Mesothelial cell of epicardium (in vitro differentiated cells): ENCODE measurements around the gene ATP9A. TPM values are rescaled to one million over a fixed set of nuclear protein-coding genes. Genes with fewer than 3 reads are reported as not detected.
"Not testable (repeated sequence)": the region's sequence is repeated elsewhere in the genome, so short reads cannot be mapped to it uniquely, and the experiment has no call there.

ENCODE experiments used
- DNase-seq, 2 experiments: peaks; one replicate each; pipeline ENCODE4 v3.0.0; 2021; ENCODE audit warnings: low spot score in 2 of 2; ENCODE audit not compliant: unreplicated experiment in 2 of 2
- H3K27ac Mint-ChIP-seq: 2 replicates; pipeline ENCODE4 v1.8.0; 2021; ENCODE audit warnings: mixed read lengths
- H3K27me3 Mint-ChIP-seq: 2 replicates; pipeline ENCODE4 v1.8.0; 2021; ENCODE audit warnings: low read depth, mixed read lengths
- H3K36me3 Mint-ChIP-seq: 2 replicates; pipeline ENCODE4 v1.8.0; 2021; ENCODE audit warnings: mixed read lengths
- H3K4me1 Mint-ChIP-seq: 2 replicates; pipeline ENCODE4 v1.8.0; 2021; ENCODE audit warnings: mixed read lengths
- H3K4me3 Mint-ChIP-seq: 2 replicates; pipeline ENCODE4 v1.8.0; 2021; ENCODE audit warnings: mild to moderate bottlenecking, moderate library complexity, mixed read lengths
- H3K9me3 Mint-ChIP-seq: 2 replicates; pipeline ENCODE4 v1.8.0; 2021; ENCODE audit warnings: mixed read lengths
- CTCF ChIP-seq: fragments of 200-600 bp; sonication (generic); IDR thresholded peaks from one replicate; pipeline ENCODE4 v1.5.0; 2021; ENCODE audit warnings: antibody characterized with exemption; ENCODE audit not compliant: unreplicated experiment
- total RNA-seq: library from RNA; stranded (reverse); gene quantifications from 3 replicates; pipeline ENCODE4 v1.2.1, GENCODE V29; 2021

Gene ATP9A
- total RNA-seq, 1 donor from 2014 or later = 80.0 TPM

GRCh38 chr20:51571460-51571794 is 196.8 kb downstream of the ATP9A start:
- peaks cover 17% of the 10 kb centered on the region for H3K9me3 Mint-ChIP-seq
- H3K36me3 Mint-ChIP-seq = no peaks in the 10 kb centered on the region
- H3K27ac Mint-ChIP-seq = no peak overlapping the region
- DNase-seq = no peak
- H3K4me1 Mint-ChIP-seq = peaks cover 2% of the 10 kb centered on the region
- no peak for TF ChIP-seq CTCF
- H3K27me3 Mint-ChIP-seq = peaks cover 3% of the 10 kb centered on the region
- H3K4me3 Mint-ChIP-seq = no peak overlapping the region

GRCh38 chr20:51570739-51571459 is 197.3 kb downstream of the ATP9A start:
- Mint-ChIP-seq H3K4me3 (no peak overlapping the region), H3K27ac (no peak overlapping the region), H3K9me3 (peaks cover 17% of the 10 kb centered on the region), H3K27me3 (peaks cover 3% of the 10 kb centered on the region), H3K4me1 (peaks cover 2% of the 10 kb centered on the region), H3K36me3 (no peaks in the 10 kb centered on the region)
- TF ChIP-seq CTCF = no peak
- DNase-seq = no peak

- Mint-ChIP-seq H3K27me3 (peaks cover 4% of the 10 kb centered on the region), H3K9me3 (peaks cover 17% of the 10 kb centered on the region), H3K36me3 (no peaks in the 10 kb centered on the region), H3K27ac (no peak overlapping the region), H3K4me1 (peaks cover 2% of the 10 kb centered on the region), H3K4me3 (no peak overlapping the region)
- DNase-seq = no peak
- TF ChIP-seq CTCF = no peak
These were observed 198.1 kb downstream of the ATP9A start for GRCh38 chr20:51569815-51570738.

- not testable (repeated sequence) for DNase-seq, H3K4me1 Mint-ChIP-seq, H3K36me3 Mint-ChIP-seq, H3K4me3 Mint-ChIP-seq, H3K27ac Mint-ChIP-seq
- H3K27me3 Mint-ChIP-seq = peaks cover 12% of the 10 kb centered on the region
- H3K9me3 Mint-ChIP-seq = peaks cover 10% of the 10 kb centered on the region
These were observed 199.7 kb downstream of the ATP9A start for GRCh38 chr20:51568533-51568932.

GRCh38 chr20:51567622-51568021 is 200.6 kb downstream of the ATP9A start:
- DNase-seq = no peak
- peaks cover 10% of the 10 kb centered on the region for H3K9me3 Mint-ChIP-seq
- no peaks in the 10 kb centered on the region for H3K36me3 Mint-ChIP-seq
- H3K27ac Mint-ChIP-seq = no peak overlapping the region
- peaks cover 20% of the 10 kb centered on the region for H3K27me3 Mint-ChIP-seq
- peaks cover 14% of the 10 kb centered on the region for H3K4me1 Mint-ChIP-seq
- TF ChIP-seq CTCF = no peak
- no peak overlapping the region for H3K4me3 Mint-ChIP-seq

GRCh38 chr20:51566594-51566993 is 201.6 kb downstream of the ATP9A start:
- Mint-ChIP-seq H3K9me3 (peaks cover 10% of the 10 kb centered on the region), H3K36me3 (no peaks in the 10 kb centered on the region), H3K27ac (no peak overlapping the region), H3K27me3 (peaks cover 22% of the 10 kb centered on the region), H3K4me1 (peaks cover 18% of the 10 kb centered on the region), H3K4me3 (no peak overlapping the region)
- DNase-seq = no peak
- no peak for TF ChIP-seq CTCF
